GM12873 (cell line): Measurements from ENCODE around the gene LRTM1.

Experiments used
- CTCF ChIP-seq: IDR thresholded peaks from 2 replicates; pipeline ENCODE4 v1.5.1; 2012; ENCODE audit warnings: low read depth, mild to moderate bottlenecking, moderate library complexity, low read length, control low read depth; ENCODE audit not compliant: insufficient read depth; ENCODE audit errors: missing control alignments

The LRTM1 gene

GRCh38 chr3:54955496-54955895, 27.6 kb upstream of the LRTM1 start:
- no peak for TF ChIP-seq CTCF

GRCh38 chr3:54954521-54954920, 26.7 kb upstream of the LRTM1 start:
- TF ChIP-seq CTCF = no peak

- no peak for TF ChIP-seq CTCF
Measured at GRCh38 chr3:54954022-54954421, 26.2 kb upstream of the LRTM1 start.

GRCh38 chr3:54951405-54951804, 23.5 kb upstream of the LRTM1 start:
- peak; percentile 17 for TF ChIP-seq CTCF

GRCh38 chr3:54950391-54951003, 22.6 kb upstream of the LRTM1 start:
- TF ChIP-seq CTCF = no peak

GRCh38 chr3:54949491-54950044, 21.7 kb upstream of the LRTM1 start:
- TF ChIP-seq CTCF = no peak

GRCh38 chr3:54941690-54942362, 14.0 kb upstream of the LRTM1 start:
- TF ChIP-seq CTCF = no peak
